Measurements from ENCODE around the gene HOXB8. TPM values are rescaled to one million over a fixed set of nuclear protein-coding genes. Genes with fewer than 3 reads are reported as not detected.

The HOXB8 gene
- total and polyA plus RNA-seq, 2 of the 13 experiments (the other 11 are each of a cell fraction or from before 2014, with no cell fraction given) = not detected

GRCh38 chr17:48577946-48578615 lies 37.0 kb downstream of the HOXB8 start, which contains the start of gene HOXB4:
Gene HOXB4, minus strand, starts transcription at chr17:48578350. Its CDS starts 31 bp downstream, at chr17:48578319.
- ChIA-PET POLR2A (no interaction called here), CTCF (ENCODE audit: low intra/inter-chr PET ratio, low total read pairs) (no interaction called here)
- ATAC-seq (no peak), FAIRE-seq (no peak), DNase-seq (ENCODE audit: low spot score) (no peak)
- 49% methylated on average over 46 of the region's 58 CpGs for WGBS (ENCODE audit: low lambda C conversion rate)
- H2AFZ ChIP-seq (ENCODE audit: low read length) = no peak within 1 kb of the TSS
- no peaks in the 10 kb centered on the region for H3K36me3 ChIP-seq (replicated peaks in 1 of 2; ENCODE audit: control insufficient read depth in 1 of 2, insufficient read depth in 2 of 2, low read length in 2 of 2)
- no peak within 1 kb of the TSS for H3K9ac ChIP-seq (ENCODE audit: insufficient read depth, low read depth, low read length)
- in situ Hi-C loops (cut with HindIII; ENCODE audit: extremely low pct_ligation_motif_present, low pct_unique_long_range_greater_than_20kb) (no loop called here), intact Hi-C loops (cut with micrococcal nuclease; ENCODE audit: unreplicated experiment) (no loop called here)
- no peak within 1 kb of the TSS for H3K4me2 ChIP-seq (ENCODE audit: low read depth, low read length)
- H3K79me2 ChIP-seq (ENCODE audit: insufficient read depth, low read length) = no peaks in the 10 kb centered on the region
- H3K4me1 ChIP-seq (ENCODE audit: insufficient read depth, low read length) = no peaks in the 10 kb centered on the region
- BruUV-seq (replicated peaks) = no TSS peak
- no peaks in the 10 kb centered on the region for H3K9me3 ChIP-seq (ENCODE audit: low read length)
- peaks cover 34 to 89% of the 10 kb centered on the region in 2 experiments for H3K27me3 ChIP-seq (ENCODE audit: control insufficient read depth in 1 of 2, insufficient read depth in 2 of 2, low read length in 2 of 2)
- no peak within 1 kb of the TSS for H3K4me3 ChIP-seq (replicated peaks in 1 of 3; ENCODE audit: insufficient read depth in 1 of 3, low read depth in 2 of 3, low read length in 3 of 3)
- H4K20me1 ChIP-seq (ENCODE audit: insufficient read depth, low read length) = no peaks in the 10 kb centered on the region; the same call in 1 of the 2 replicates
- TF ChIP-seq HIVEP1 (CRISPR knock-in tag; IDR thresholded peaks at IDR 0.05) = no peak
- TF ChIP-seq, protein P1, sequence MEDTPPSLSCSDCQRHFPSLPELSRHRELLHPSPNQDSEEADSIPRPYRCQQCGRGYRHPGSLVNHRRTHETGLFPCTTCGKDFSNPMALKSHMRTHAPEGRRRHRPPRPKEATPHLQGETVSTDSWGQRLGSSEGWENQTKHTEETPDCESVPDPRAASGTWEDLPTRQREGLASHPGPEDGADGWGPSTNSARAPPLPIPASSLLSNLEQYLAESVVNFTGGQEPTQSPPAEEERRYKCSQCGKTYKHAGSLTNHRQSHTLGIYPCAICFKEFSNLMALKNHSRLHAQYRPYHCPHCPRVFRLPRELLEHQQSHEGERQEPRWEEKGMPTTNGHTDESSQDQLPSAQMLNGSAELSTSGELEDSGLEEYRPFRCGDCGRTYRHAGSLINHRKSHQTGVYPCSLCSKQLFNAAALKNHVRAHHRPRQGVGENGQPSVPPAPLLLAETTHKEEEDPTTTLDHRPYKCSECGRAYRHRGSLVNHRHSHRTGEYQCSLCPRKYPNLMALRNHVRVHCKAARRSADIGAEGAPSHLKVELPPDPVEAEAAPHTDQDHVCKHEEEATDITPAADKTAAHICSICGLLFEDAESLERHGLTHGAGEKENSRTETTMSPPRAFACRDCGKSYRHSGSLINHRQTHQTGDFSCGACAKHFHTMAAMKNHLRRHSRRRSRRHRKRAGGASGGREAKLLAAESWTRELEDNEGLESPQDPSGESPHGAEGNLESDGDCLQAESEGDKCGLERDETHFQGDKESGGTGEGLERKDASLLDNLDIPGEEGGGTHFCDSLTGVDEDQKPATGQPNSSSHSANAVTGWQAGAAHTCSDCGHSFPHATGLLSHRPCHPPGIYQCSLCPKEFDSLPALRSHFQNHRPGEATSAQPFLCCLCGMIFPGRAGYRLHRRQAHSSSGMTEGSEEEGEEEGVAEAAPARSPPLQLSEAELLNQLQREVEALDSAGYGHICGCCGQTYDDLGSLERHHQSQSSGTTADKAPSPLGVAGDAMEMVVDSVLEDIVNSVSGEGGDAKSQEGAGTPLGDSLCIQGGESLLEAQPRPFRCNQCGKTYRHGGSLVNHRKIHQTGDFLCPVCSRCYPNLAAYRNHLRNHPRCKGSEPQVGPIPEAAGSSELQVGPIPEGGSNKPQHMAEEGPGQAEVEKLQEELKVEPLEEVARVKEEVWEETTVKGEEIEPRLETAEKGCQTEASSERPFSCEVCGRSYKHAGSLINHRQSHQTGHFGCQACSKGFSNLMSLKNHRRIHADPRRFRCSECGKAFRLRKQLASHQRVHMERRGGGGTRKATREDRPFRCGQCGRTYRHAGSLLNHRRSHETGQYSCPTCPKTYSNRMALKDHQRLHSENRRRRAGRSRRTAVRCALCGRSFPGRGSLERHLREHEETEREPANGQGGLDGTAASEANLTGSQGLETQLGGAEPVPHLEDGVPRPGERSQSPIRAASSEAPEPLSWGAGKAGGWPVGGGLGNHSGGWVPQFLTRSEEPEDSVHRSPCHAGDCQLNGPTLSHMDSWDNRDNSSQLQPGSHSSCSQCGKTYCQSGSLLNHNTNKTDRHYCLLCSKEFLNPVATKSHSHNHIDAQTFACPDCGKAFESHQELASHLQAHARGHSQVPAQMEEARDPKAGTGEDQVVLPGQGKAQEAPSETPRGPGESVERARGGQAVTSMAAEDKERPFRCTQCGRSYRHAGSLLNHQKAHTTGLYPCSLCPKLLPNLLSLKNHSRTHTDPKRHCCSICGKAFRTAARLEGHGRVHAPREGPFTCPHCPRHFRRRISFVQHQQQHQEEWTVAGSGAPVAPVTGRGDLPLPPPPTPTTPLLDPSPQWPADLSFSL (CRISPR knock-in tag; IDR thresholded peaks at IDR 0.05) = no peak
- no peak for TF ChIP-seq AGO1 (IDR thresholded peaks at IDR 0.05; ENCODE audit: low read depth, low read length, poor library complexity, severe bottlenecking)
- TF ChIP-seq TEF (CRISPR knock-in tag; IDR thresholded peaks at IDR 0.05) = no peak
- TF ChIP-seq, protein P2, sequence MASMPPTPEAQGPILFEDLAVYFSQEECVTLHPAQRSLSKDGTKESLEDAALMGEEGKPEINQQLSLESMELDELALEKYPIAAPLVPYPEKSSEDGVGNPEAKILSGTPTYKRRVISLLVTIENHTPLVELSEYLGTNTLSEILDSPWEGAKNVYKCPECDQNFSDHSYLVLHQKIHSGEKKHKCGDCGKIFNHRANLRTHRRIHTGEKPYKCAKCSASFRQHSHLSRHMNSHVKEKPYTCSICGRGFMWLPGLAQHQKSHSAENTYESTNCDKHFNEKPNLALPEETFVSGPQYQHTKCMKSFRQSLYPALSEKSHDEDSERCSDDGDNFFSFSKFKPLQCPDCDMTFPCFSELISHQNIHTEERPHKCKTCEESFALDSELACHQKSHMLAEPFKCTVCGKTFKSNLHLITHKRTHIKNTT (CRISPR knock-in tag; IDR thresholded peaks at IDR 0.05) = no peak
- no peak for TF ChIP-seq ZNF550 (CRISPR knock-in tag; IDR thresholded peaks at IDR 0.05; ENCODE audit: borderline replicate concordance)
- no peak within 1 kb of the TSS for H3K27ac ChIP-seq (ENCODE audit: extremely low read length, insufficient read depth, low read length)

Measured in HepG2 (cell line).